Astrocyte (in vitro differentiated cells and primary cell): Measurements from ENCODE around the gene PASK.

ENCODE experiments used
- EZH2 ChIP-seq: IDR thresholded peaks from 2 replicates; pipeline ENCODE4 v1.6.1; 2012; ENCODE audit warnings: mild to moderate bottlenecking, low read length, inconsistent platforms; ENCODE audit not compliant: insufficient read depth
- TF ChIP-seq, protein P1 (sequence below): IDR thresholded peaks from 2 replicates; pipeline ENCODE4 v1.5.1; 2011; ENCODE audit warnings: low read depth, mild to moderate bottlenecking, inconsistent platforms, low read length, moderate library complexity; ENCODE audit not compliant: insufficient read depth

DNA sequence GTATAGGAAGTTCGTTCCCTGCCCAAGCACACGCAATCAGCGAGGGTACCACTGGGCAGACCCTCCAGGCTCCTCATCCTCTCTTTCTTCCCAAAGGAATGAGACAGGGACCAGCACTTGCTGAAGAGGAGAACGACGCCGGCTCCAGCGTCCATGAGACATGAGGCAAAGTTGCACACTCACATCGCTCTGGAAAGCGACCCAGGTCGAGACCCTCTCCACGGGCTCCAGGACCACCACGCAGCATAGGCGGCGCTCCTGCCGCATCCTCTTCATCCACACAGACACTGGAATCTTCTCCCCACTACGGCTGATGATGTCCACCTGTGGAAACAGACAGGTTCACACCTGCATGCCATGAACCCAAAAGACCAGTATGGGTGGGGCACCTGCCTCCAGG is 10.8 kb downstream of the PASK start:
- TF ChIP-seq, protein P1, sequence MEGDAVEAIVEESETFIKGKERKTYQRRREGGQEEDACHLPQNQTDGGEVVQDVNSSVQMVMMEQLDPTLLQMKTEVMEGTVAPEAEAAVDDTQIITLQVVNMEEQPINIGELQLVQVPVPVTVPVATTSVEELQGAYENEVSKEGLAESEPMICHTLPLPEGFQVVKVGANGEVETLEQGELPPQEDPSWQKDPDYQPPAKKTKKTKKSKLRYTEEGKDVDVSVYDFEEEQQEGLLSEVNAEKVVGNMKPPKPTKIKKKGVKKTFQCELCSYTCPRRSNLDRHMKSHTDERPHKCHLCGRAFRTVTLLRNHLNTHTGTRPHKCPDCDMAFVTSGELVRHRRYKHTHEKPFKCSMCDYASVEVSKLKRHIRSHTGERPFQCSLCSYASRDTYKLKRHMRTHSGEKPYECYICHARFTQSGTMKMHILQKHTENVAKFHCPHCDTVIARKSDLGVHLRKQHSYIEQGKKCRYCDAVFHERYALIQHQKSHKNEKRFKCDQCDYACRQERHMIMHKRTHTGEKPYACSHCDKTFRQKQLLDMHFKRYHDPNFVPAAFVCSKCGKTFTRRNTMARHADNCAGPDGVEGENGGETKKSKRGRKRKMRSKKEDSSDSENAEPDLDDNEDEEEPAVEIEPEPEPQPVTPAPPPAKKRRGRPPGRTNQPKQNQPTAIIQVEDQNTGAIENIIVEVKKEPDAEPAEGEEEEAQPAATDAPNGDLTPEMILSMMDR, result no peak
- no peak for TF ChIP-seq EZH2
